Suprapubic skin (tissue), 2 donors: ENCODE measurements around the gene ZNF568.

ENCODE experiments used
- EP300 ChIP-seq: sonication (generic); formaldehyde crosslinking; IDR thresholded peaks from one replicate; pipeline ENCODE4 v1.6.1; 2017; ENCODE audit warnings: antibody characterized with exemption
- POLR2A ChIP-seq, 2 donors: fragments of 450-650 bp; IDR thresholded peaks; one replicate each; pipeline ENCODE4 v1.6.1; 2017; ENCODE audit warnings: antibody characterized with exemption in 2 of 2, mild to moderate bottlenecking in 2 of 2, moderate library complexity in 2 of 2

DNA sequence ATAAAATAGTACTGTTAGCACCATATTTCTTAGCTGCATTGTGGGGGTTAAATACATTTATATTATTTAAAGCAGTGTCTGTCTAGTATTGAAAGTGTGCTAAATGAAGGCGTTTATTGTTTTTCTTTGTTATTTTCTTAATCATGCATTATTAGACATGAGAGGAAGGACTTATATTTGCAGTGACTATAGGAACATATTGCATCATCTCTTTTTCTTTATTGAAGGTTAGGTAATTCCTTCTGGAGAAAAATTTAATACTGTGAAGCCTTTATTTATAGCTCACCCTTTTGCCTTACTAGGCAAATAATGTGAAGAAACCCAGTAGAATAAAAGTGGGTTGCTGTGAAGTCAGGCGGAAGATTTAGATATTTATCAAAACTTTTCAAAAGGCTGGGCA, 83.2 kb downstream of the ZNF568 start:
- TF ChIP-seq EP300, result no peak
- no peak for TF ChIP-seq POLR2A (IDR thresholded peaks at IDR 0.05)
